ENCODE results near the gene DGKH. TPM values are rescaled to one million over a fixed set of nuclear protein-coding genes. Genes with fewer than 3 reads are reported as not detected.

Gene DGKH
- total and polyA plus RNA-seq, 8 donors: 0.61 to 41.5 (median 11.7) TPM

- peak overlapping the region; percentile 94 to 97 (median 96) for H3K27ac ChIP-seq
Observed at GRCh38 chr13:42039457-42039945, 8.9 kb upstream of the DGKH start.

GRCh38 chr13:42039946-42040729 lies 8.3 kb upstream of the DGKH start:
- intact Hi-C loops (cut with DNase I; ENCODE audit: low total_unique reads): no loop called here
- WGBS, 5 donors: 0 to 2% (median 1%) methylated on average over 38 to 91 of the region's 91 CpGs

More at GRCh38 chr13:42039457-42039945, 8.9 kb upstream of the DGKH start:
- intact Hi-C loops (cut with DNase I; ENCODE audit: low total_unique reads): no loop called here
- Histone ChIP-seq H3K9me3 (peaks cover 0 to 3% (median 0%) of the 10 kb centered on the region in 4 donors), H3K27me3 (no peaks in the 10 kb centered on the region), H3K4me1 (peaks cover 16 to 24% (median 21%) of the 10 kb centered on the region in 4 donors), H3K4me3 (peak overlapping the region; percentile 83 to 87 (median 86)), H3K36me3 (no peaks in the 10 kb centered on the region)
- TF ChIP-seq CTCF (IDR thresholded peaks at IDR 0.05) (no peak), POLR2AphosphoS5 (IDR thresholded peaks at IDR 0.05) (no peak), POLR2A (IDR thresholded peaks at IDR 0.05) (no peak), EP300 (IDR thresholded peaks at IDR 0.05) (no peak)
- 13 to 19% (median 15%) methylated on average over 14 of the region's 14 CpGs for WGBS, 5 donors
- no peak for DNase-seq

GRCh38 chr13:42040730-42041010 lies 7.8 kb upstream of the DGKH start:
- DNase-seq: no peak
- Histone ChIP-seq H3K36me3 (no peaks in the 10 kb centered on the region), H3K4me3 (peak overlapping the region; percentile 83 to 87 (median 86)), H3K4me1 (peaks cover 16 to 24% (median 21%) of the 10 kb centered on the region in 4 donors), H3K9me3 (peaks cover 0 to 2% (median 0%) of the 10 kb centered on the region in 4 donors), H3K27me3 (no peaks in the 10 kb centered on the region), H3K27ac (peak overlapping the region; percentile 87 to 97 (median 96))
- intact Hi-C loops (cut with DNase I; ENCODE audit: low total_unique reads): no loop called here
- 0% methylated on average over 6 to 49 of the region's 49 CpGs; no CpG with 5 or more reads in 1 of the 5 donors for WGBS, 5 donors
- TF ChIP-seq POLR2AphosphoS5 (IDR thresholded peaks at IDR 0.05) (no peak), CTCF (IDR thresholded peaks at IDR 0.05) (no peak), EP300 (IDR thresholded peaks at IDR 0.05) (no peak), POLR2A (IDR thresholded peaks at IDR 0.05) (no peak)

More at GRCh38 chr13:42039946-42040729, 8.3 kb upstream of the DGKH start:
- H3K27ac ChIP-seq: peak overlapping the region; percentile 94 to 97 (median 96)
- H3K4me1 ChIP-seq: peaks cover 16 to 24% (median 21%) of the 10 kb centered on the region in 4 donors
- H3K9me3 ChIP-seq: peaks cover 0 to 3% (median 0%) of the 10 kb centered on the region in 4 donors
- DNase-seq: peak; percentile 91 to 96
- H3K27me3 ChIP-seq: no peaks in the 10 kb centered on the region
- TF ChIP-seq CTCF (IDR thresholded peaks at IDR 0.05) (no peak), POLR2AphosphoS5 (IDR thresholded peaks at IDR 0.05) (peak in 2 of 3 donors; percentile 76 to 77)
- H3K4me3 ChIP-seq: peak overlapping the region; percentile 83 to 87 (median 86)
- no peaks in the 10 kb centered on the region for H3K36me3 ChIP-seq

- no peaks in the 10 kb centered on the region for H3K9me3 ChIP-seq
- WGBS, 5 donors: 0% methylated on average over 45 to 58 of the region's 58 CpGs
- peak overlapping the region; percentile 76 to 97 (median 87) for H3K27ac ChIP-seq
- TF ChIP-seq CTCF (IDR thresholded peaks at IDR 0.05) (no peak), EP300 (IDR thresholded peaks at IDR 0.05) (no peak), POLR2A (IDR thresholded peaks at IDR 0.05) (no peak), POLR2AphosphoS5 (IDR thresholded peaks at IDR 0.05) (no peak)
- no peaks in the 10 kb centered on the region for H3K27me3 ChIP-seq
- no peaks in the 10 kb centered on the region for H3K36me3 ChIP-seq
- peak; percentile 60 to 82 for DNase-seq
- peaks cover 16 to 24% (median 21%) of the 10 kb centered on the region in 4 donors for H3K4me1 ChIP-seq
- H3K4me3 ChIP-seq: peak overlapping the region; percentile 83 to 87 (median 86)
- intact Hi-C loops (cut with DNase I; ENCODE audit: low total_unique reads): no loop called here
Observed at GRCh38 chr13:42041011-42041683, 7.3 kb upstream of the DGKH start.
